Astrocyte of the cerebellum (primary cell): ENCODE data around the gene NHS.
A peak's percentile ranks its signal among the peaks of the same experiment; 100 is the strongest.

Experiments
- DNase-seq: peaks from one replicate; pipeline ENCODE4 v3.0.0-alpha.2; 2011; ENCODE audit warnings: low read depth
- H3K4me3 ChIP-seq: 2 replicates; pipeline ENCODE4 v1.5.1; 2011; ENCODE audit warnings: mild to moderate bottlenecking, low read depth, low read length, moderate library complexity
- in situ Hi-C: cut with HindIII; loops from 2 replicates; pipeline ENCODE4 v1.10.0; 2017; ENCODE audit warnings: low sequenced_read_pairs
- TF ChIP-seq, protein P1 (sequence below): IDR thresholded peaks from 2 replicates; pipeline ENCODE4 v1.5.1; 2012; ENCODE audit warnings: low read length, low read depth, moderate library complexity, mild to moderate bottlenecking; ENCODE audit errors: missing control alignments

NHS gene

DNA sequence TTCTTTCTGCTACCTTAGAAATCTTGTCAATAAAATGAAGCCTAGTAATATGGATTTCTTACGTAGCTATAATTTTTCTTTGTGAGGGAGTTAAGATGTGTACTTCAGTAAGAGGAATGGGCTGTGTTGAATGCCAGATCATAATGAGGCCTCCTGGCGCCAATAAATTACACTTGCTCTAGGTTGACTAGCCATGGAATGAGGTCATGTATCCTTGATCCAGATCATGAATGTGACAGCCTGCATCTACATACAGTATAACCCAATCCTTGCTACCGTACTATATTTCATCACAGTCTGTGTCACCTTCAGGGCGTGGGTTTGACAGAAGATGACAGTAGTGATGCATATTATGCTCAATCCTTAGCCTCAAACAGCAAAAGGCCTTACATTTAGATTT is 36.2 kb downstream of the NHS start:
- TF ChIP-seq, protein P1, sequence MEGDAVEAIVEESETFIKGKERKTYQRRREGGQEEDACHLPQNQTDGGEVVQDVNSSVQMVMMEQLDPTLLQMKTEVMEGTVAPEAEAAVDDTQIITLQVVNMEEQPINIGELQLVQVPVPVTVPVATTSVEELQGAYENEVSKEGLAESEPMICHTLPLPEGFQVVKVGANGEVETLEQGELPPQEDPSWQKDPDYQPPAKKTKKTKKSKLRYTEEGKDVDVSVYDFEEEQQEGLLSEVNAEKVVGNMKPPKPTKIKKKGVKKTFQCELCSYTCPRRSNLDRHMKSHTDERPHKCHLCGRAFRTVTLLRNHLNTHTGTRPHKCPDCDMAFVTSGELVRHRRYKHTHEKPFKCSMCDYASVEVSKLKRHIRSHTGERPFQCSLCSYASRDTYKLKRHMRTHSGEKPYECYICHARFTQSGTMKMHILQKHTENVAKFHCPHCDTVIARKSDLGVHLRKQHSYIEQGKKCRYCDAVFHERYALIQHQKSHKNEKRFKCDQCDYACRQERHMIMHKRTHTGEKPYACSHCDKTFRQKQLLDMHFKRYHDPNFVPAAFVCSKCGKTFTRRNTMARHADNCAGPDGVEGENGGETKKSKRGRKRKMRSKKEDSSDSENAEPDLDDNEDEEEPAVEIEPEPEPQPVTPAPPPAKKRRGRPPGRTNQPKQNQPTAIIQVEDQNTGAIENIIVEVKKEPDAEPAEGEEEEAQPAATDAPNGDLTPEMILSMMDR: no peak
- DNase-seq: no peak
- in situ Hi-C loops: no loop called here
- H3K4me3 ChIP-seq: no peak overlapping the region

DNA sequence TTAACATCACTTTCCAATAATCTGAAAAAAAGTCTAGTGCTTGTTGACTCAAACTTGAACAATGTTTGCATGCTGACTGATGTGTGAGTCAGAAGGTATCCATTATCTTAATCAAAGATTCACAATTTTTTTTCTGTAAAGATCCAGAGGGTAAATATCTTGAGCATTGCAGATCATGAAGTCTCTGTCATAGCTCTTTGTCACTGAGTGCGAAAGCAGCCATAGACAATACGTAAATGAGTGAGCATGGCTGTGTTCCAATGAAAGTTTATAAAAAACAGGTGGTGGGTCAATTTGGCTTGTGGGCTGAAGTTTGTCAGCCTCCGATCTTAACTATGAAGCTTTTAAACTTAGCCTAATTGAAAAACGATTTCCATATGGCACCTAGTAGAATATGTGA is 37.7 kb downstream of the NHS start:
- no peak overlapping the region for H3K4me3 ChIP-seq
- in situ Hi-C loops: no loop called here
- DNase-seq: no peak
- TF ChIP-seq, protein P1: no peak

- in situ Hi-C loops: no loop called here
- TF ChIP-seq, protein P1: no peak
- DNase-seq: peak; percentile 76
- no peak overlapping the region for H3K4me3 ChIP-seq
Observed at GRCh38 chrX:17413228-17413627, 38.2 kb downstream of the NHS start.

DNA sequence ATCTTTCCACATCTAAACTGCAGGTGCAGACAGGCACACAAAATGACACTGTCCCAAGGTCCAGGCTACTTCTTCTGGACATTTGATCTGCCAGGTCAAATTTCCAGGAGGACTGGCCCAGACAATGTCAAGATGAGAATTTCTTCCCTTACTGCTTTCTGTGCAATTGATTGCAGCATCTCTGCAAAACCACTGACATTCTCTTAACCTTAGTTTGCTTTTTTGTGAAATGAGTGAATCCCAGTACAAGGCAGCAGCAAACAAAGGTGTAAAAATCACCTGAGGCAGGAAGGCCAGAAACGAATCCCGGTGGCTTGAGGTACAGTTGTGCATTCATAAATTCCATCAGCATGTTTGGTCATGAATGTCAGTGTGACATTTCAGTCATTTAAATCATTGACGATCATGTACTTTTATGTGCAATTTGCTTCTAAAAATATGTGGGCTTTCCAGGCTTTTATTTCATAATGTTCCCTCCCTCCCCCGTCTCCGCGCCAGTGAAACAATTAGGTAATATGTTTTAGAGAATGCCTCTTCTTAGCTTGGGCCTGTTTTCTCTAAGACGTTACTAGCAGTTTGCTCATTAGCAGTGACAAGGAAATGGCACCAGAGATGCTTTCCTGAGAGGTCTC is 39.1 kb downstream of the NHS start:
- in situ Hi-C loops: no loop called here
- DNase-seq: no peak
- no peak overlapping the region for H3K4me3 ChIP-seq
- TF ChIP-seq, protein P1: no peak

- TF ChIP-seq, protein P1: no peak
- DNase-seq: no peak
- no peak overlapping the region for H3K4me3 ChIP-seq
- in situ Hi-C loops: no loop called here
Observed at GRCh38 chrX:17414839-17415238, 39.8 kb downstream of the NHS start.

DNA sequence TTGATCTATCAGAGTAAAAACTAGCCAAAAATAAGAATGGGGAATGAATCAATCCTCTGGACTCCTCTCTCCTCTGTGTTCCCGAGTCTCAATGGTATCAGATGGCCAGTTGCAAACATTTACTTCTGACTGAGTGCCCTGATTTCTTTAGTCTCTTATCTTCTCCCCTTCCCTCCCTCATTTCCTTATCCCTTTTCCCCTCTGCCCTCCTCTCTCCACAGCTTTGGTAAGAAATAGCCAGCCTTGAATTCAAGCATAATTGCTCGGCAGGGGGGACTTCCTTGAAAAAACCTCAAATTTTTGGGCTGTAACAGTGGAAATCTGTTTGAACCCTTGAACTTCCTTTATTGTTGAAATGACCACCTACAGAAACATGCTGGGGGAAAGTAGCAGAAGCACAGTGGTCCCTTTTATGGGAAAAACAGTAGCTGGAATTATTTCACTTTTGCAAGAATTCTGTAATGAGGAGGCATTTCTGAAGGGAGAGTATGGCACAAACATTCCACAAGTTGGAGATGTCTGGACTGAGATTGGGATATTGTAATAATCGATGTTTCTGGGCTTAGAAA is 40.3 kb downstream of the NHS start:
- in situ Hi-C loops: no loop called here

More for the DNA sequence above, 40.3 kb downstream of the NHS start:
- TF ChIP-seq, protein P1: no peak
- peak; percentile 75 for DNase-seq
- H3K4me3 ChIP-seq: no peak overlapping the region
